ENCODE measurements around the gene PODXL2. TPM values are rescaled to one million over a fixed set of nuclear protein-coding genes. Genes with fewer than 3 reads are reported as not detected.
"Not testable (repeated sequence)": the region's sequence is repeated elsewhere in the genome, so short reads cannot be mapped to it uniquely, and the experiment has no call there.

Gene PODXL2
- total RNA-seq, 1 donor from 2014 or later: 4.2 TPM

DNA sequence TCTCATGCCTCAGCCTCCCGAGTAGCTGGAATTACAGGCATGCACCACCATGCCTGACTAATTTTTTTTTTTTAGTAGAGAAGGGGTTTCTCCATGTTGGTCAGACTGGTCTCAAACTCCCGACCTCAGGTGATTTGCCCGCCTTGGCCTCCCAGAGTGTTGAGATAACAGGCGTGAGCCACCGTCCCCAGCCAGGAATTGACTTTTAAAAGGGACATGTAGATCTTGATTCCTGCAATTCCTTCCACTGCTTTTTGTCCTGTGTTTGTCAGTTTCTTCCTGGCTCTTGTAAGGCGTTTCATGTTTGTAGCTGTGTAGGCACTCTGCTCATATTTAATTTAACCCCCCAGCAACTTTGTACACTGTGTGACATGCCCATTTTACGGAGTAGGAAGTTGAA lies 23.4 kb upstream of the PODXL2 start:
- H3K9me3 ChIP-seq (ENCODE audit: control insufficient read depth in 3 of 3, low read length in 3 of 3): not testable (repeated sequence)
- H3K36me3 ChIP-seq (ENCODE audit: control insufficient read depth in 3 of 3, insufficient read depth in 3 of 3, low read length in 3 of 3): peaks cover 14 to 21% (median 21%) of the 10 kb centered on the region in 3 donors

DNA sequence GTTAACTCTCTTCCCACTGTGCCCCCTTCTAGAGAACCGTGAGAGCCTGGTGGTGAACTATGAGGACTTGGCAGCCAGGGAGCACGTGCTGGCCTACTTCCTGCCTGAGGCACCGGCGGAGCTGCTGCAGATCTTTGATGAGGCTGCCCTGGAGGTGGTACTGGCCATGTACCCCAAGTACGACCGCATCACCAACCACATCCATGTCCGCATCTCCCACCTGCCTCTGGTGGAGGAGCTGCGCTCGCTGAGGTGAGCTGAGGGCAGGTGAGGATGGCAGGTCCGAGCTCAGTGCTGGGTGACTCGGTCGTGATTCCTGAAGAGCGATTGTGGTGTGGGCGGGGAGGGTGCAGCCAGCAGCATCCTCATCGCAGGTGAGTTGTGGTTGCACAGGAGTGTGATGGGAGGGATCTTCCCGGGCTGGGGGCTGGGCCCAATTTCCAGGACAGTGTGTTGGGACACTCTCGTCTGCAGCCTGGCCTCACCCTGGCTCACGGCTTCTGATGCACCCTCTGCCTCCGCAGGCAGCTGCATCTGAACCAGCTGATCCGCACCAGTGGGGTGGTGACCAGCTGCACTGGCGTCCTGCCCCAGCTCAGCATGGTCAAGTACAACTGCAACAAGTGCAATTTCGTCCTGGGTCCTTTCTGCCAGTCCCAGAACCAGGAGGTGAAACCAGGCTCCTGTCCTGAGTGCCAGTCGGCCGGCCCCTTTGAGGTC lies 22.7 kb upstream of the PODXL2 start:
- H3K9ac ChIP-seq (ENCODE audit: low read depth in 1 of 3, low read length in 3 of 3): peak overlapping the region in 1 of 3 donors; percentile 16
- no peak overlapping the region for H3K4me3 ChIP-seq (ENCODE audit: low read length in 3 of 3)
- no peaks in the 10 kb centered on the region for H3K9me3 ChIP-seq (ENCODE audit: control insufficient read depth in 3 of 3, low read length in 3 of 3)
- H3K27me3 ChIP-seq (ENCODE audit: control insufficient read depth in 3 of 3, insufficient read depth in 3 of 3, low read length in 3 of 3): no peaks in the 10 kb centered on the region
- peaks cover 14 to 27% (median 25%) of the 10 kb centered on the region in 3 donors for H3K36me3 ChIP-seq (ENCODE audit: control insufficient read depth in 3 of 3, insufficient read depth in 3 of 3, low read length in 3 of 3)
- H3K4me1 ChIP-seq (ENCODE audit: control insufficient read depth in 3 of 3, insufficient read depth in 3 of 3, low read length in 3 of 3): peaks cover 25 to 35% (median 33%) of the 10 kb centered on the region in 3 donors
- peak overlapping the region; percentile 39 for H3K27ac ChIP-seq (ENCODE audit: low read depth, low read length)

More for the DNA sequence above, 23.4 kb upstream of the PODXL2 start:
- not testable (repeated sequence) for H3K4me3 ChIP-seq (ENCODE audit: low read length in 3 of 3); H3K9ac ChIP-seq (ENCODE audit: low read depth in 1 of 3, low read length in 3 of 3); H3K27ac ChIP-seq (ENCODE audit: low read depth, low read length); H3K27me3 ChIP-seq (ENCODE audit: control insufficient read depth in 3 of 3, insufficient read depth in 3 of 3, low read length in 3 of 3)
- peaks cover 25 to 35% (median 33%) of the 10 kb centered on the region in 3 donors for H3K4me1 ChIP-seq (ENCODE audit: control insufficient read depth in 3 of 3, insufficient read depth in 3 of 3, low read length in 3 of 3)

DNA sequence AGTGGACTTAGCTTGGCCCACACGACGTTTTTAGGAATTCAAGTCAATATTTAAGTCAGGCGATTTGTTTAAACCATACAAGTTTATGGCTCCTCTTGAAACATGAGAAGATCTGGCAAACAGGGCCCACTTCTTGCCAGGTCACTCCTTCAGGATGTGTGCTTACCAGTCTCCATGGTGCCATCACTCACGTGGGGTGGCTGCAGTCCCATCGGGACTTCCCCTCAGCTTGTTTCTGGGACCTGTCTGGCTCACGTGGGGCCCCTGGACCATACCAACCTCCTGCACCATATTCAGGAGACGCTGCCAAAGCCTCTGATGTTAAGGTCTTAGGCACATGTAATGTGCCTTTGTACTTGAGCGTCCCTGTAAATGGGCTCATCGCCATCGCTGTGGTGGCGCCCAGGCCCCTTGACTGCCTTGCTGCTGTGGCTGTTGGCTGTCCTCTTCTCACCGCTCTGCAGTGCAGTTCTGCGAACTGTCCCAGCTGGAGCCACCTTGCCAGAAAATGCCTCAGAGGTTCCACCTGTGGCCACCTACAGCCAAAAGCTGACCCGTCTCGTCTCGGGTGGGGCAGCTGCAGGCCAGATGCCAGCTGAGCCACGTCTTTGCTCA lies 21.9 kb upstream of the PODXL2 start:
- peak overlapping the region in 2 of 3 donors; percentile 16 to 40 for H3K9ac ChIP-seq (ENCODE audit: low read depth in 1 of 3, low read length in 3 of 3)
- H3K27ac ChIP-seq (ENCODE audit: low read depth, low read length): peak overlapping the region; percentile 39
- peaks cover 14 to 27% (median 25%) of the 10 kb centered on the region in 3 donors for H3K36me3 ChIP-seq (ENCODE audit: control insufficient read depth in 3 of 3, insufficient read depth in 3 of 3, low read length in 3 of 3)

DNA sequence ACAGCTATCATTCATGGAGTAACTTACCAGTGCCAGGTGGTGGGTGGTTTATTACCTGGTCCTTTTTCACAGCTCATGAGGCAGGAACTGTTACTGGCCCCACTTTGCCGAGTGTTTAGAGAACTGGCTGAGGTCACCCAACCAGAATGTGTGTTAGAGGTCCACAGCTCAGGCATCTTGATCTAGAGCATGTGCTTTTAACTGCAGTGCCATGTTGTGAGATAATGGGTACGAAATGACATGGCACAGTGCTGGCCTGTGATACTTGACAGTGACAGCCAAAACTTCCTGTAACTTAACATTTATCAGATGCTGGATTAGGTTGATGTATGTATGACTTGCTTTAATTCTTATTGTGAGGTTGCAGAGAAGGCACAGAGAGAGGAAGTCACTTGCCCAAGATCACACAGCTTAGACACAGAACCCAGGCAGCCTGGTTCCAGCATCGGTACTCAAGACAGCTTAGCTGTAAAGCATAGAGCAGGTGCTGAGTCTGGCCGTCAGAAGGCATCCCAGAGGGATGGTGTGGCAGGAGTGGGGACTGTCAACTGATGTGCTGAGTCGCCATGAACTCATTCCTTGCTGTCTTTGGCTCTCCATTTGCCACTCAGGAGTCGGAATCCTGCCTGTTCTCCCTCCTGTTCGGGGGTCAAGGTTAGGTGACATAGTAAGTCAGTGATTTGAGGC lies 21.2 kb upstream of the PODXL2 start:
- no peaks in the 10 kb centered on the region for H3K9me3 ChIP-seq (ENCODE audit: control insufficient read depth in 3 of 3, low read length in 3 of 3)
- H3K4me3 ChIP-seq (ENCODE audit: low read length in 3 of 3): peak overlapping the region in 2 of 3 donors; percentile 4 to 52
- H3K4me1 ChIP-seq (ENCODE audit: control insufficient read depth in 3 of 3, insufficient read depth in 3 of 3, low read length in 3 of 3): peaks cover 25 to 40% (median 33%) of the 10 kb centered on the region in 3 donors
- peak overlapping the region; percentile 39 for H3K27ac ChIP-seq (ENCODE audit: low read depth, low read length)
- H3K9ac ChIP-seq (ENCODE audit: low read depth in 1 of 3, low read length in 3 of 3): peak overlapping the region in 2 of 3 donors; percentile 35 to 40
- peaks cover 14 to 27% (median 20%) of the 10 kb centered on the region in 3 donors for H3K36me3 ChIP-seq (ENCODE audit: control insufficient read depth in 3 of 3, insufficient read depth in 3 of 3, low read length in 3 of 3)
- H3K27me3 ChIP-seq (ENCODE audit: control insufficient read depth in 3 of 3, insufficient read depth in 3 of 3, low read length in 3 of 3): no peaks in the 10 kb centered on the region

More for the DNA sequence above, 21.9 kb upstream of the PODXL2 start:
- H3K4me1 ChIP-seq (ENCODE audit: control insufficient read depth in 3 of 3, insufficient read depth in 3 of 3, low read length in 3 of 3): peaks cover 25 to 35% (median 33%) of the 10 kb centered on the region in 3 donors
- no peak overlapping the region for H3K4me3 ChIP-seq (ENCODE audit: low read length in 3 of 3)
- H3K9me3 ChIP-seq (ENCODE audit: control insufficient read depth in 3 of 3, low read length in 3 of 3): no peaks in the 10 kb centered on the region
- H3K27me3 ChIP-seq (ENCODE audit: control insufficient read depth in 3 of 3, insufficient read depth in 3 of 3, low read length in 3 of 3): no peaks in the 10 kb centered on the region

DNA sequence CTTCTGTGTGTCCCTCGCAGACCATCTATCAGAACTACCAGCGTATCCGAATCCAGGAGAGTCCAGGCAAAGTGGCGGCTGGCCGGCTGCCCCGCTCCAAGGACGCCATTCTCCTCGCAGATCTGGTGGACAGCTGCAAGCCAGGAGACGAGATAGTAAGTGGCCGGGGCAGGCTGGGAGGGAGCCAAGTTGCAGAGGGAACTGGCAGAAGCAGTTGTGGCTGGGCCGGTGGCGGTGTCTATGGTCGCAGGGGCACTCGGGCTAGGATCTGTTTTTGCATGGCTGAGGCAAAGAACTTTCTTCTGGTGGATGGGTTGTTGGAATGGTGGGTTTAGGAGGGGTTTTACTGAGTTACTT lies 20.6 kb upstream of the PODXL2 start:
- Histone ChIP-seq H3K4me1 (ENCODE audit: control insufficient read depth in 3 of 3, insufficient read depth in 3 of 3, low read length in 3 of 3) (peaks cover 25 to 46% (median 33%) of the 10 kb centered on the region in 3 donors), H3K27ac (ENCODE audit: low read depth, low read length) (peak overlapping the region; percentile 39), H3K9me3 (ENCODE audit: control insufficient read depth in 3 of 3, low read length in 3 of 3) (no peaks in the 10 kb centered on the region), H3K4me3 (ENCODE audit: low read length in 3 of 3) (peak overlapping the region in 2 of 3 donors; percentile 4 to 52), H3K9ac (ENCODE audit: low read depth in 1 of 3, low read length in 3 of 3) (peak overlapping the region in 2 of 3 donors; percentile 30 to 35), H3K27me3 (ENCODE audit: control insufficient read depth in 3 of 3, insufficient read depth in 3 of 3, low read length in 3 of 3) (no peaks in the 10 kb centered on the region), H3K36me3 (ENCODE audit: control insufficient read depth in 3 of 3, insufficient read depth in 3 of 3, low read length in 3 of 3) (peaks cover 14 to 31% (median 20%) of the 10 kb centered on the region in 3 donors)

DNA sequence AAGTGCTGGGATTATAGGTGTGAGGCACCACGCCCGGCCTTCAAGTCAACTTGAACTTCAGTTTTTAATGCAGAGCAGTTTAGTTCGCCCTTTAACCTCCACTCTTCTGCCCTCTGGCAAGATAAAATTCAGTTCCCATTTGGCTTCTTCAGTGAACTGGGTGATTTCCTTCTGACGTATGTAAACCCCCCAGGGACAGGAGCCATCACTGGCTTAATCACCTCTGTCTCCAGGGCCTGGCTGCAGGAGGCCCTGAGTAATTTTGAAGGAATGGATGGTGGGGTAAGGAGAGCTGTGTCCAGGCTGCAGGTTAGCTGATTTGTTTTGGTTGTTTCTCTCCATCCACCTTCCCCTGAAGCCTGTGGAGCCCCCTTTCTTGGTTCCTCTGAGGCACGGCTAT lies 18.9 kb upstream of the PODXL2 start:
- Histone ChIP-seq H3K9me3 (ENCODE audit: control insufficient read depth in 3 of 3, low read length in 3 of 3) (no peaks in the 10 kb centered on the region), H3K27me3 (ENCODE audit: control insufficient read depth in 3 of 3, insufficient read depth in 3 of 3, low read length in 3 of 3) (no peaks in the 10 kb centered on the region), H3K4me3 (ENCODE audit: low read length in 3 of 3) (no peak overlapping the region), H3K36me3 (ENCODE audit: control insufficient read depth in 3 of 3, insufficient read depth in 3 of 3, low read length in 3 of 3) (peaks cover 12 to 27% (median 14%) of the 10 kb centered on the region in 3 donors), H3K9ac (ENCODE audit: low read depth in 1 of 3, low read length in 3 of 3) (no peak overlapping the region), H3K4me1 (ENCODE audit: control insufficient read depth in 3 of 3, insufficient read depth in 3 of 3, low read length in 3 of 3) (peaks cover 25 to 47% (median 33%) of the 10 kb centered on the region in 3 donors), H3K27ac (ENCODE audit: low read depth, low read length) (no peak overlapping the region)

DNA sequence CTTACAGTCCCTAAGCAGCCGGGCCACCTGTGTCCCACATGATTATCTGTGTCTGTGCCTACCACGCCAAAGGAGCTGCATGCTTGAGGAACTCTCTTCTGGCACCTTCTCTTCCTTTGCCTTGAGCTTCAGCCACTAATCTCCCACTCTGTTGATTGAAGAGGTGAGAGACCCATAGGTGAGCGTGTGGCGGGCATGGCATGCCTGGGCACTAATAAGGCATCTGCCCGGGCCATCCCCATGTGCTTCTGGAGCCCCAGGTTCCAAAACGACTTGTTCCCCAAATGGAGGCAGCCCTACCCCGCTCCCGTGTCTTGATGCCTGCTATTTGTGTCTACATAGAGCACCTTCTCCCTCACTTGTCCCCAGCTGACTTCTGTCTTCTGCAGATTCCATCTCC lies 17.7 kb upstream of the PODXL2 start:
- Histone ChIP-seq H3K9me3 (ENCODE audit: control insufficient read depth in 3 of 3, low read length in 3 of 3) (no peaks in the 10 kb centered on the region), H3K4me3 (ENCODE audit: low read length in 3 of 3) (no peak overlapping the region), H3K9ac (ENCODE audit: low read depth in 1 of 3, low read length in 3 of 3) (no peak overlapping the region), H3K4me1 (ENCODE audit: control insufficient read depth in 3 of 3, insufficient read depth in 3 of 3, low read length in 3 of 3) (peaks cover 25 to 41% (median 30%) of the 10 kb centered on the region in 3 donors), H3K36me3 (ENCODE audit: control insufficient read depth in 3 of 3, insufficient read depth in 3 of 3, low read length in 3 of 3) (peaks cover 9 to 21% (median 12%) of the 10 kb centered on the region in 3 donors), H3K27me3 (ENCODE audit: control insufficient read depth in 3 of 3, insufficient read depth in 3 of 3, low read length in 3 of 3) (no peaks in the 10 kb centered on the region), H3K27ac (ENCODE audit: low read depth, low read length) (no peak overlapping the region)

DNA sequence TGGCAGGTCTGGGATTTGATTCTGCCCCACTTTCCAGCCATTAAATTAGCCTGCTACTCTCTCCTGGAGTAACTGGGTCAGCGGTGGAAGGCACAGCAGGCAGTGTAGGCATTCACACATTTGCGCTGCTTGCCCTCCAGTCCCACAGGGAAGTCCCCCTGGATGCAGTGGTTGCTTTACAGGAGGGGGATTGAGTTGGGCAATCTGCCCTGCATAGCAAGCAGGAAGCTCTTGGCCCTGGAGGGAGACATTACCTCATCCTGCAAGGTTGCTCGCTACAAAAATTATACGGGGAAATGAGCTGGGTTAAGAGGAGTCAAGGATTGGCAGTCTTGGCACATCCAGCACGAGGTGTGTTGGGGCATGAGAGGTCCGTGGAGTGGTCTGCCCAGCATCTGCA lies 16.0 kb upstream of the PODXL2 start:
- no peak overlapping the region for H3K9ac ChIP-seq (ENCODE audit: low read depth in 1 of 3, low read length in 3 of 3)
- no peak overlapping the region for H3K4me3 ChIP-seq (ENCODE audit: low read length in 3 of 3)
- H3K36me3 ChIP-seq (ENCODE audit: control insufficient read depth in 3 of 3, insufficient read depth in 3 of 3, low read length in 3 of 3): peaks cover 17 to 24% (median 18%) of the 10 kb centered on the region in 3 donors
- peaks cover 10 to 24% (median 13%) of the 10 kb centered on the region in 3 donors for H3K4me1 ChIP-seq (ENCODE audit: control insufficient read depth in 3 of 3, insufficient read depth in 3 of 3, low read length in 3 of 3)
- no peaks in the 10 kb centered on the region for H3K27me3 ChIP-seq (ENCODE audit: control insufficient read depth in 3 of 3, insufficient read depth in 3 of 3, low read length in 3 of 3)
- no peak overlapping the region for H3K27ac ChIP-seq (ENCODE audit: low read depth, low read length)
- no peaks in the 10 kb centered on the region for H3K9me3 ChIP-seq (ENCODE audit: control insufficient read depth in 3 of 3, low read length in 3 of 3)

DNA sequence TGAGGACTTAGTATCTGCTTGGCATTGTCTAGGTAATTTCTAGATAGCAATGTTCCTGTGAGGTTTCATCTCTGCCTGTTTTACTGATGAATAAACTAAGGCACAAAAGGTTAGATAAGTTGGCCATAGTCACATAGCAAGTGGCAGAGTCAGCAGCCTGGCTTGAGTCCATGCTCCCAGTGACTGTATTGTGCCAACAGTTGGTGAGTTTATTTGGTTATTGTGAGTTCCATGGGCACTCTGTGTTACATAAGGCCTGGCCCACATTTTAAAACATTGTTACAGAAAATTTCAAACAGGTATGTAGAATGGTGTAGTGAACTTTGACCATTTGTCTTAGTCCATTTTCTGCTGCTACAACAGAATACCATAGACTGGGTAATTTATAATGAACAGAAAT lies 15.6 kb upstream of the PODXL2 start:
- no peaks in the 10 kb centered on the region for H3K27me3 ChIP-seq (ENCODE audit: control insufficient read depth in 3 of 3, insufficient read depth in 3 of 3, low read length in 3 of 3)
- peaks cover 6 to 20% (median 9%) of the 10 kb centered on the region in 3 donors for H3K4me1 ChIP-seq (ENCODE audit: control insufficient read depth in 3 of 3, insufficient read depth in 3 of 3, low read length in 3 of 3)
- H3K36me3 ChIP-seq (ENCODE audit: control insufficient read depth in 3 of 3, insufficient read depth in 3 of 3, low read length in 3 of 3): peaks cover 17 to 27% (median 18%) of the 10 kb centered on the region in 3 donors
- H3K9me3 ChIP-seq (ENCODE audit: control insufficient read depth in 3 of 3, low read length in 3 of 3): no peaks in the 10 kb centered on the region
- H3K9ac ChIP-seq (ENCODE audit: low read depth in 1 of 3, low read length in 3 of 3): no peak overlapping the region
- H3K27ac ChIP-seq (ENCODE audit: low read depth, low read length): no peak overlapping the region
- no peak overlapping the region for H3K4me3 ChIP-seq (ENCODE audit: low read length in 3 of 3)
